Spleen (tissue), 7 donors: Measurements from ENCODE around the gene LRRC39.

Experiments
- POLR2A ChIP-seq, 3 donors: fragments of 450-650 bp; IDR thresholded peaks; one replicate each; pipeline ENCODE4 v1.5.1; 2017; ENCODE audit warnings: antibody characterized with exemption in 3 of 3, mild to moderate bottlenecking in 1 of 3
- POLR2AphosphoS5 ChIP-seq, 3 donors: sonication (generic); formaldehyde crosslinking; IDR thresholded peaks; one replicate each; pipeline ENCODE4 v1.5.1; 2017; ENCODE audit warnings: antibody characterized with exemption in 3 of 3
- TF ChIP-seq, protein P1 (sequence below), 11 experiments: fragments of 200-600 bp in 7 of 11; fragments of 450-650 bp in 4 of 11; sonication (generic) in 4 of 11; IDR thresholded peaks in 8 of 11; conservative IDR thresholded peaks in 3 of 11; 1 replicate in 7 of 11; 2 replicates in 4 of 11; pipeline versions ENCODE4 v1.4.0 to v1.8.0; 2016 to 2021; ENCODE audit warnings: antibody characterized with exemption in 11 of 11, inconsistent platforms in 4 of 11, mild to moderate bottlenecking in 1 of 11
- donor health status: DM: no; HTN: no; CAD: no; lungs with moderate emphysema.
- donor health status: DM: no; HTN: no; CAD: no.
- donor health status: DM: no; HTN: no; CAD: no.

GRCh38 chr1:100178091-100178490, at the start of gene LRRC39:
- TF ChIP-seq POLR2A (IDR thresholded peaks at IDR 0.05) (no peak), POLR2AphosphoS5 (IDR thresholded peaks at IDR 0.05) (no peak)
- TF ChIP-seq, protein P1, sequence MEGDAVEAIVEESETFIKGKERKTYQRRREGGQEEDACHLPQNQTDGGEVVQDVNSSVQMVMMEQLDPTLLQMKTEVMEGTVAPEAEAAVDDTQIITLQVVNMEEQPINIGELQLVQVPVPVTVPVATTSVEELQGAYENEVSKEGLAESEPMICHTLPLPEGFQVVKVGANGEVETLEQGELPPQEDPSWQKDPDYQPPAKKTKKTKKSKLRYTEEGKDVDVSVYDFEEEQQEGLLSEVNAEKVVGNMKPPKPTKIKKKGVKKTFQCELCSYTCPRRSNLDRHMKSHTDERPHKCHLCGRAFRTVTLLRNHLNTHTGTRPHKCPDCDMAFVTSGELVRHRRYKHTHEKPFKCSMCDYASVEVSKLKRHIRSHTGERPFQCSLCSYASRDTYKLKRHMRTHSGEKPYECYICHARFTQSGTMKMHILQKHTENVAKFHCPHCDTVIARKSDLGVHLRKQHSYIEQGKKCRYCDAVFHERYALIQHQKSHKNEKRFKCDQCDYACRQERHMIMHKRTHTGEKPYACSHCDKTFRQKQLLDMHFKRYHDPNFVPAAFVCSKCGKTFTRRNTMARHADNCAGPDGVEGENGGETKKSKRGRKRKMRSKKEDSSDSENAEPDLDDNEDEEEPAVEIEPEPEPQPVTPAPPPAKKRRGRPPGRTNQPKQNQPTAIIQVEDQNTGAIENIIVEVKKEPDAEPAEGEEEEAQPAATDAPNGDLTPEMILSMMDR (IDR thresholded peaks at IDR 0.05 in 8 of 11, conservative IDR thresholded peaks at IDR 0.05 in 3 of 11): no peak
